ENCODE measurements around the gene SPECC1. TPM values are rescaled to one million over a fixed set of nuclear protein-coding genes. Genes with fewer than 3 reads are reported as not detected.

Gene SPECC1
- total and polyA plus RNA-seq, 2 of the 4 experiments (the other 2 are of a cell fraction): 16.9 to 26.2 TPM

DNA sequence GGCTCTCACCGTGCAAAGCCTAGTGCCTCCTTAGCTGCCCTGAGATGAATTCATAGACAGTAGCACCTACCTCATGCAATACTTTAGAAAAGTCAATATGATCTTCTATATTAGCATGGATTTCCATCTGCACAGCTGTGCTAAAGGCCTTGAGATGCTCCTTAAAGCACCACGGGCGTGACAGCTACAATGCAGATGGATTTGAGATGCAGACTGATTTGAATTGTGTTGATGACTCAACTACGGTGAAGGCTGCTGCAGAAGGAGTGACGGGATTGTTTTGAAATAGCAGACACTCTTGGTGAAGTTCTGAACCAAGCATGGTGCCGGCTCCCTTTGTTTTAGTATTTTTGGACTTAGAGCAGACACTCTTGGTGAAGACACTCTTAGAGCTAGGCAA is 88.2 kb downstream of the SPECC1 start:
- no TSS peak for BruUV-seq (replicated peaks)
- intact Hi-C loops (cut with micrococcal nuclease): loop anchor here (5.0 kb wide), 1 partner anchor 105 kb away; no protein-coding TSS in a partner anchor

More for the DNA sequence above, 88.2 kb downstream of the SPECC1 start:
- H3K4me3 ChIP-seq (ENCODE audit: insufficient read depth, low read depth, low read length): no peak overlapping the region
- H2AFZ ChIP-seq (replicated peaks; ENCODE audit: low read length, poor library complexity): no peak overlapping the region
- no peaks in the 10 kb centered on the region for H3K9me1 ChIP-seq (ENCODE audit: insufficient read depth, low read length)
- no peak overlapping the region for H3K18ac ChIP-seq (ENCODE audit: low read depth, low read length)
- CTCF ChIA-PET: no interaction called here
- dilution Hi-C loops (cut with HindIII; ENCODE audit: low sequenced_read_pairs, unreplicated experiment) (no loop called here), in situ Hi-C loops (cut with MboI; ENCODE audit: low sequenced_read_pairs) (no loop called here)
- H3K4ac ChIP-seq (ENCODE audit: low read depth, low read length): no peak overlapping the region
- POLR2A ChIA-PET (ENCODE audit: unreplicated experiment): no interaction called here
- H3K14ac ChIP-seq (replicated peaks; ENCODE audit: low read depth, low read length): no peak overlapping the region
- no peak overlapping the region for H3K27ac ChIP-seq (ENCODE audit: insufficient read depth, low read length)
- H2BK15ac ChIP-seq (ENCODE audit: low read depth, low read length): no peak overlapping the region
- H2AK5ac ChIP-seq (ENCODE audit: low read depth, low read length): no peak overlapping the region
- no peak for TF ChIP-seq RCOR1 (IDR thresholded peaks at IDR 0.05; ENCODE audit: insufficient replicate concordance, low read length)
- TF ChIP-seq, protein P1, sequence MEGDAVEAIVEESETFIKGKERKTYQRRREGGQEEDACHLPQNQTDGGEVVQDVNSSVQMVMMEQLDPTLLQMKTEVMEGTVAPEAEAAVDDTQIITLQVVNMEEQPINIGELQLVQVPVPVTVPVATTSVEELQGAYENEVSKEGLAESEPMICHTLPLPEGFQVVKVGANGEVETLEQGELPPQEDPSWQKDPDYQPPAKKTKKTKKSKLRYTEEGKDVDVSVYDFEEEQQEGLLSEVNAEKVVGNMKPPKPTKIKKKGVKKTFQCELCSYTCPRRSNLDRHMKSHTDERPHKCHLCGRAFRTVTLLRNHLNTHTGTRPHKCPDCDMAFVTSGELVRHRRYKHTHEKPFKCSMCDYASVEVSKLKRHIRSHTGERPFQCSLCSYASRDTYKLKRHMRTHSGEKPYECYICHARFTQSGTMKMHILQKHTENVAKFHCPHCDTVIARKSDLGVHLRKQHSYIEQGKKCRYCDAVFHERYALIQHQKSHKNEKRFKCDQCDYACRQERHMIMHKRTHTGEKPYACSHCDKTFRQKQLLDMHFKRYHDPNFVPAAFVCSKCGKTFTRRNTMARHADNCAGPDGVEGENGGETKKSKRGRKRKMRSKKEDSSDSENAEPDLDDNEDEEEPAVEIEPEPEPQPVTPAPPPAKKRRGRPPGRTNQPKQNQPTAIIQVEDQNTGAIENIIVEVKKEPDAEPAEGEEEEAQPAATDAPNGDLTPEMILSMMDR (conservative IDR thresholded peaks at IDR 0.05; ENCODE audit: low read depth, low read length): no peak
- TF ChIP-seq NFE2L2 (IDR thresholded peaks at IDR 0.05; ENCODE audit: low read depth, low read length): no peak
- TF ChIP-seq RAD21 (IDR thresholded peaks at IDR 0.05; ENCODE audit: low read length): no peak
- TF ChIP-seq, protein P2, sequence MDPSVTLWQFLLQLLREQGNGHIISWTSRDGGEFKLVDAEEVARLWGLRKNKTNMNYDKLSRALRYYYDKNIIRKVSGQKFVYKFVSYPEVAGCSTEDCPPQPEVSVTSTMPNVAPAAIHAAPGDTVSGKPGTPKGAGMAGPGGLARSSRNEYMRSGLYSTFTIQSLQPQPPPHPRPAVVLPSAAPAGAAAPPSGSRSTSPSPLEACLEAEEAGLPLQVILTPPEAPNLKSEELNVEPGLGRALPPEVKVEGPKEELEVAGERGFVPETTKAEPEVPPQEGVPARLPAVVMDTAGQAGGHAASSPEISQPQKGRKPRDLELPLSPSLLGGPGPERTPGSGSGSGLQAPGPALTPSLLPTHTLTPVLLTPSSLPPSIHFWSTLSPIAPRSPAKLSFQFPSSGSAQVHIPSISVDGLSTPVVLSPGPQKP (IDR thresholded peaks at IDR 0.05; ENCODE audit: borderline replicate concordance, low read depth, low read length): no peak
- H2AK9ac ChIP-seq (replicated peaks; ENCODE audit: low read depth, low read length, poor library complexity): no peak overlapping the region
- no peaks in the 10 kb centered on the region for H3K79me1 ChIP-seq (ENCODE audit: low read depth in 1 of 2, low read length in 2 of 2)
- no peak overlapping the region for H4K8ac ChIP-seq (ENCODE audit: low read depth in 2 of 2, low read length in 2 of 2)
- no peak overlapping the region for H3K56ac ChIP-seq (ENCODE audit: extremely low read depth, insufficient read depth, low read length)
- DNase-seq (no peak), ATAC-seq (ENCODE audit: low read depth) (no peak)
- no peak overlapping the region for H3K9ac ChIP-seq (ENCODE audit: low read depth, low read length)
- no peaks in the 10 kb centered on the region for H3K9me3 ChIP-seq (ENCODE audit: control insufficient read depth, insufficient read depth, low read length)
- H3K36me3 ChIP-seq (ENCODE audit: control insufficient read depth, insufficient read depth, low read length): no peaks in the 10 kb centered on the region
- no peak overlapping the region for H3K23ac ChIP-seq (ENCODE audit: low read depth, low read length)
- no peaks in the 10 kb centered on the region for H3K4me1 ChIP-seq (ENCODE audit: control insufficient read depth, insufficient read depth, low read length)
- no peak overlapping the region for H2BK20ac ChIP-seq (ENCODE audit: low read depth, low read length)
- no peaks in the 10 kb centered on the region for H4K20me1 ChIP-seq (ENCODE audit: insufficient read depth, low read length)
- WGBS, 2 experiments (ENCODE audit: extremely low coverage in 2 of 2, insufficient read length in 1 of 2): 76% methylated on average over 5 of the region's 6 CpGs; no CpG with 5 or more reads in 1 of the 2 experiments
- H3K27me3 ChIP-seq (ENCODE audit: control insufficient read depth, insufficient read depth, low read length): peaks cover 40% of the 10 kb centered on the region
- no peak overlapping the region for H2BK5ac ChIP-seq (ENCODE audit: low read depth, low read length, poor library complexity, severe bottlenecking)
- H4K5ac ChIP-seq (ENCODE audit: low read depth, low read length): no peak overlapping the region
- no peak overlapping the region for H4K91ac ChIP-seq (ENCODE audit: insufficient read depth, low read depth, low read length)
- H3K4me2 ChIP-seq (ENCODE audit: low read depth, low read length): no peak overlapping the region
- H2BK120ac ChIP-seq (ENCODE audit: low read depth, low read length): no peak overlapping the region

All from IMR-90 (cell line).